HG03097 (cell line): Measurements from ENCODE around the gene PTPN14.
A peak's percentile ranks its signal among the peaks of the same experiment; 100 is the strongest.

Source experiments
- ATAC-seq: cut with Tn5 transposase; IDR thresholded peaks from one replicate; pipeline ENCODE4 v1.9.1; 2021; ENCODE audit not compliant: unreplicated experiment, low FRiP score

PTPN14 gene

DNA sequence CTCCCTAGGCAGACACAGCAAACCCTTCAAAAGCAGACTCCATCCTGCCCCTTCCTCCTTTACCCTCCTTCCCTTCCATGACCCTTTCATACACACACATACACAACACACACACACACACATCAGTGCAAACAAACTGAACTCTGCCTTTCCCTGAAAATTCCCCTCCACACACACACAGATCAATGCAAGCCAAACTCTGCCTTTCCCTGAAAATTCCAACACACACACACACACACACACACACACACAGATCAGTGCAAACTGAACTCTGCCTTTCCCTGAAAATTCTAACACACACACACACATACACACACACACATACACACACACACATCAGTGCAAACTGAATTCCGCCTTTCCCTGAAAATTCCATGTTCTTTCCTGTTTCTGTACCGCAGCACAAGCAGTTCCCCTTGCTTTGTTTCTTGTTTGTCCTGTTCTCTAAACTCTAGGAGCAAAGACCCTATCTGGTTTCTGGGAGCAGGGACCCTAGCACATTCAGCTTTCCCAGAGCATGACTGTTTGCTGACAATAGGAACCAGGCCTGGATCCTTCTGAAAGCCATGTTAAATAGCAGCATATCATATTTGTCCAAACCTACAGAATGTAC lies 91.0 kb downstream of the PTPN14 start:
- ATAC-seq: no peak

DNA sequence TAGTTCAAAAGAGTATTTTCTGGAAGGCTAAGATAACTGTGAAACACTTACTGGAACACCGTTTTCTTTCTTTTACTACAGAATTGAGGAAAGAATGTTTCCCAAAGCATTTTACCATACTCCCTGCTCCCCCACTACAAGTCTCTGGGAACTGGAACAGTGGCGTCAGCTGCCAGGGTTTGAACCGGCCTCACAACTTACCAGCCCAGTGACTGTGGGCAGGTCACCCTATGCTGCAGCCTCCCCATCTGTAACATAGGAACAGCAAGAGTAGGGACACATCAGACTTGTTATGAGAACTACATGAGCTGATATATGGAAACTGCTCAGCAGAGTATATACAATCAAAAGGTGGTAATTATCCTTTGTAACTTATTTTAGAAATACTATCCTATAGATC lies 91.5 kb downstream of the PTPN14 start:
- no peak for ATAC-seq

DNA sequence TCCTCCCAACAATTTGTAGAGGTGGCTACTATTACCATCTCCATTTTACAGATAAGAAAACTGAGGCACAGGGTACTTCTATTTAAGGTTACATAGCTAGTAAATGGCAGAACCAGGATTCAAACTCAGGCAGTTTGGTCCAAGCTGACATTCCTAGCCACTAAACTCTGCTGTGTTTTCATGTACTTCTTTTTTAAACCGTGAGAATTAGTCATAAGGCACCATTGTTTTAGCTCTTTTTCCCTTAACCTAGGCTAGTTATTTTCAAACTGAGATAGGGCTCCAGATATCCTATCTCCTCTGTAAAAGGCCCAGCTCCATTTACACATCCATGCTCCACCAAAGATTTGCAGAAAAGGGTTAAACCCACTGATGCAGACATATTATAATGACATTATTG lies 92.9 kb downstream of the PTPN14 start:
- no peak for ATAC-seq

DNA sequence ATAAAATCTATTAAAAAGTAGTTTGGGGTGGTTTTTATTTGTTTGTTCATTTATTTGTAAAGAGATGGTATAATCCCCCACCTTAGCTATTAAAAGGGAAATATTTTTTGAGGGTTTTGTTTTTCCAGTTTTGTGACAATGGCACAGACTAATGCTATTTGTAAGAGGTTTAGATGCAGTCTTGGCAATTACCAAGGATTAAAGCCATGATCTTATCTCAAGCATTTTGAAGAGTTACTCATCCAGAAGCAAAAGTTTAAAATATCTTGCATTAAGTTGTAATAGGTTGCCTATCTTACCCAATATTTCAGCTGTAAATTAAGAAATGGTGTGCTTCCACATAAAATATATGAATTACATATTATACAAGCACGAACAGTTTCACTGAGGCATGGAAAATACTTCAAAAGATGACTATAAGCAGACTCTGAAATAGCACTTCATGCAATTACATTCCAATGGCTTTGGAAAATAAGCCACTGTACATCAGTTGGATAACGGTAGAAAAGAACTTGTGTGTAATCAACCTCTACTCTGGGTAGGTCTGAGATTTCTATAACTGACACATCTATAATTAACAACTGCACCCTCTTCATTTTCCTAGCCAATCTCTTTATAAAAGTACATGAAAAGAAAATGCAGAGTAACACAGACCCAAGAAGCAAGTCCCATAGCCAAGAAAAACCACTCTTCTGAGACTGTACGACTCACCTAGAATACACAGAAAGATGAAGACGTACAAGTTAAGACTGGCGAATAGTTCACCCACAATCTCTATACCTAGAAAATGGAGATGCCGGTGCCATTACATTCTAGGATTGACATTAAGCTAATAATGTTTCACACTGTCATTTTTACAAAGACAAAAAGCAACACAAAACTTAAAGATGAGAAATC lies 95.2 kb downstream of the PTPN14 start:
- ATAC-seq: no peak

DNA sequence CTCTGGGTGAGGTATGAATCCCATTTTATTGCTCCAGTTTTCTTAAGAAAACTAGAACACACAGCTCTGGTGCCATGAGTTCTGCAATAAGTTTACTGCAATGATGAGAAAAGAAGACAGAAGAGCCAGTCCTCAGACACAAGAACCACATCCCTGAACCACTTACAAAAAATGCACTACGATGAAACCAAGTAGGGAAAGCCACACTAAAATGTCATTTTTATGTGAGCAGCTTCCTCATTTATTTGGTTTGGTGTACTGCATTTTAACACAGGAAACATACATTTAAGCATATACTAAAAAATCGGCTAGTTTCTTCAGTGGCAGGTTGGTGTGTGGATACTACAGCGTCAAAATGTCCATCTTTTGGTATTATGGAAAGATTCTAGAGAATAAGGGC lies 95.9 kb downstream of the PTPN14 start:
- no peak for ATAC-seq

DNA sequence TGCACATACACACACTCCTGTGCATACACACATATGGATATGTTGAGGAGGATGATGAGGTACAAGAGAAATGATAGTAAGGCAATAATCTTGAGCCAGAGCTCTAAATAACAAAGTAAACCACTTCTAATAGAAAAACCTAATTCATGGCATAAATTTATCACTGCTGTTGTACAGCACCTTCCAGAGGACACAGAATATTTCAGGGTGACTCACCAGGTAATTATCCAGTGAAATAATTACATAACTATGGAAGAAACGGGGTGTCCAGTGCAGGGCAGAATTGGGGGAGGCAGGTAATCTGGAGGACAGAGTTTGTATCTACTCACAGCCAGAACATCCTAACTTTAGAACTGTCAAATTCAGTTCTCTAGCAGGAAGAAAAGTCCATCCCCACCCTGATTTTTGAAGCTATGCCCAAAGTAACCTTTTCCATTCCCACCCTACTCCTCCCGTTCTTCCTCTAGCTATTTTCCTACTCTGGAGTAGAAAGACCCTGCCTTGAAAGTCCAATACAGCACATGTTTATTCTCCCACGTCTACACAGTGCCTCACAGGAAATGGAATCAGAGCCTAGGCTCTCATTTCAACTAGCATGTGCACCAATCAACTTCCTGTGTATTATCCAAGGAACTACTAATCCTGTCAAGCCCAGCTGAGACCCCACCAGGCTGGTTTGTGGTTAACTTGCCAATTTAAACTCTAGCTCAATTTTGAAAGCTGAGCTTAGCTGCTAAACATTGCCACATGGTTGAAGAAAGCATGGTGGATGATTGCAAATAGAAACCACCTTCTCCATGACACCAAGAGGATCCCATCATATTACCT lies 96.6 kb downstream of the PTPN14 start:
- ATAC-seq: no peak

DNA sequence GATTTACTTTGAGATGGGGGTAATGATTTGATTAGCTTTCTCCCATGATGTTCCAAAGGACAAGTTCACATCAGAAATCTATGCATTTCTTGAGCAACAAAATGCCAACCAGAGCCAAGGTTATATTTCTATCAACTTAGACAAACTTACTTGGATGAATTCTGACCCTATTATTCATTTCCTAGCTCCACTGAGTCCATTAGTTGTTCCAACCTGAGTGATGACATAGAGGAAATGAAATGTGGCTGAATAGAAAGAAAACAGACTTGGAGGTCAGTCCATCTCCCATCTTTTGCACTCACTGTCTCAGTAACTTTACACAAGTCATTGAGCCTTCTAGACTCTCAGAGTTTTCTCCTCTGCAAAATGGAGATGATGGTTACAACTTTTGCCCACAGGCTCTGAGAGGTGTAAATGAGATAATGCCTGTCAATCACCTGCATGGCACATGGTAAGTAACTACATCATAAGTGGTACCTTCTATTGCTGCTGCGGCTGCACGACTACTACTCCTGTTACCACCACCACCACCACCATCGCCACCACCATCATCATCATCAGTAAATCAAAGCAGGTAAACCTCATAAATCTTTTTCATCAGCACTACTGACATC lies 98.2 kb downstream of the PTPN14 start:
- no peak for ATAC-seq

DNA sequence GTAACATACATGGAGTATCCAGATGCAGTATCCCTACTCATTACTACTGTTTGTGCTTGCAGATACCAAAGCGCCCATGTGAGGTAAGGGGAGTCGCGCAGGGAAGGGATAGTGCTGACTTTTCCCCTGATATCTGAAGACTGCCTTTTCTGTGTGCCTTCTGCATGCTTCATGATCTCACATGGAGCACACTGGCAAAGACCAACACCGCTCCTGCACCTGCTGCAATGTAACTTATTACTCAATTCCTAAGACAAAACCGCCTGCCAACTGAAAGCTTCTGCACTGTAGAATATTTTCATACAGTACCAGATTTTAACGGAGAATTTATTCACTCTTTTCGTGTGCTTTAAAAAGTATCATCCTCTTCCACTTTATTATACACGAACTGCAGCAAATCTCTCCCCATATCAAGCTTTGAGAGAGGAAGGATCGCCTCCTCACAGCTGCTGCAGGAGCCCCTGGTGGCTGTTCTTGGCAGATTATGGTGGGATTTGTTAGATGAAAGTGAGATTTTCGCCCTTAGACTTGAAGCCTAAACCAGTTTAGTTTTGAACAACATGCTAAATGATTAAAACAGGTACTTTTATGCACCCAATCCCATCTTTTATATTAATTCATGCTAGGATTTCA lies 99.1 kb downstream of the PTPN14 start:
- ATAC-seq: no peak

DNA sequence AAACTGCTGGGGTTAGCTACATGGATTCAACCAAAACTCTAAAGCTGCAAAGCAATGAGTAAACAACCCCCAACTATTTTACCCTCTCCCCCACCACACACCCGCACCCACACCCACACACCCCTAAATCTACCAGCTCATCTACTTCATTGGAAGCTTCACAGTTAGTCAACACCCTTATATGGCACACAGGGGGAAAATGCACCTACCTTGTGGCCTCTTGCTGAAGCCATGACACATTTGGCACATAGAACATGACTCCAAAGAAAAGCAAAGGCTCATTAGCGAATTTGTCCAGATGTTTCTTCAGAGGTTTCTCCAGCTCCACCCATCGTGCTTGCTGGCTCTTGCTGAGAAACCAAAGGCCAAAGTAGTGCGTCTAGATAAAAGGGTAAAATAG lies 99.8 kb downstream of the PTPN14 start:
- ATAC-seq: no peak

DNA sequence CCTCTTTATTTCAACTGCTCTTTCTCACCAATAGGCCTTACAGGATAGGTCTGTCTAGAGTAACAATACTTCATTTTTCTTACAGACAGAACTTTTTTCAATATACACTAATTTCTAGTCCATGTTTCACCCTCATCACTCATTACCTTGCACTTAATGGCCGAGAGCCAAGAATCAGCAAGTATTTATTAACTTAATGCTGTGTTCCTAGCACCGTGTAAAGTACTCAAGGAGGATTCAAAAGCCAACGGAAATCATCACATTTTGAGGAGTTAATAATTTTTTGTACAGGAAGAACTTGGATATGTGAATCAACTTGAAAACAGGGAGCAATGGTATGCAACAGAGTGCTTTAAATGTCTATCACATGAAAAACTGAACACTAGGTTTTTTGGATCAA lies 102.0 kb downstream of the PTPN14 start:
- no peak for ATAC-seq

DNA sequence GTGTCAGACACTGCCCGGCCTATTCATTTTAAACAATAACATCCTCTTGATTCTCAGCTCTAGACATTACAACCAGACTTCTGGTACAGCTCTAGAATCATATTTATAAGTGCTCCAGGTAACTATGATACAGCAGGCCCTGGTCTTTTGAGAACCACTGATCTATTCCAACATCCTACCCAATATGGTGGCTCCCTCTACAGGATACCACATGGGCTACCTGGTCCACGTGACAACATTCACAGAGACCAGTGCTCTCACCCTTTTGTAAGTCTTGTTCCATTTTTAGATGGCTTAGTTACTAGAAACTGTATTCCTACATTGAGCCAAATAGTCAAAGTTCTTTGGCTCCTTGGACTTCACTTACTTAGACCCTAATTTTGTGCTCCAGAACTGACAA lies 102.9 kb downstream of the PTPN14 start:
- no peak for ATAC-seq

DNA sequence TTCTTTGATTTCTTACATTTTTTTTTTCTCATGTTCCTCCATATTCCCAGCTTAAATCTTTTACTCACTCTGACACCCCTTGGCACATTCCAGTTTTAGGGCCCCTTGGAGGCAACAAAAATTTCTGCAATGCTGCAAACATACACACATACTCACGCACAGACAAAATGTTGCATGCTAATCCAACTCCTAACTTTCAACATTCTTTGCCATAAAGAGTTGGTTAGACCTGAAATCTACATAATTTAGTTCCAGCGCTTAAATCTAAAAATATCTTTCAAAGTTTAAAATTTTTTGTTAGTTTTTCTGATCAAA lies 103.9 kb downstream of the PTPN14 start:
- ATAC-seq: no peak

DNA sequence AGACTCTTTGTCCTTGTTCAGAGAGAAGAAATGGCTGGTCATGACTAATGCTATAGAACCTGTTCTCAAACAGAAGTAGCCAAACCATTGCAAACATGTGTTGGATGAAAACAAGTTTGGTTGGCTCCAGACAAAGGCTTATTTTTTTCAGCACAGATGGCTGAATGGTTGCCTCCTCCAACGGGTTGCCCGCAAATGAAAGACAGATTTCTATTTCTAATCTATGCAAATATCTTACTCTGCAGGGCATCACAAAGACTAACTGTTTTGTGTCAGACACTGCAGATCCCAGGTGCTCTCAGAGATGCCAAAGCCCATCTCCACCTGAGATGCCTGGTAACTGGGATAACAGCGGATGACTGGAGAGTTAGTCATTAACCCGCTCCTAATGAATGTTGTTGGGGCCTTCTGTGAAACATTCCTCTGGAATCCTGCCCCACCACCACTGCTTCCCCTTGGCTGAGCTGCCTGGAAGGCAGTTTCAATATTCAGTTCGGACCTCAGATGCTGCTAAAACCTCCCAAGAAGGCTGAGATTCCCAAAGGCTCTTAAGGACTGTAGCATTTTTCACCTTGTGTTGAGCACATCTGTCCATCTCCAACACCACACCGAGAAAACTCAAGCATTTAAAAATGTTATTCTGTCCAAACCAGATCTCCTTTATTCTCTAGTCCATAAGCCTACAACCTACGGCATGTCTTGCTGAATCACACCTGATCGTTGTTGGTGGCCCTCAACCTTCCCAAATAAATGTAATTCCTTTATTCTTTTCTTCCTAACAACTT lies 104.4 kb downstream of the PTPN14 start:
- ATAC-seq: peak; percentile 36

DNA sequence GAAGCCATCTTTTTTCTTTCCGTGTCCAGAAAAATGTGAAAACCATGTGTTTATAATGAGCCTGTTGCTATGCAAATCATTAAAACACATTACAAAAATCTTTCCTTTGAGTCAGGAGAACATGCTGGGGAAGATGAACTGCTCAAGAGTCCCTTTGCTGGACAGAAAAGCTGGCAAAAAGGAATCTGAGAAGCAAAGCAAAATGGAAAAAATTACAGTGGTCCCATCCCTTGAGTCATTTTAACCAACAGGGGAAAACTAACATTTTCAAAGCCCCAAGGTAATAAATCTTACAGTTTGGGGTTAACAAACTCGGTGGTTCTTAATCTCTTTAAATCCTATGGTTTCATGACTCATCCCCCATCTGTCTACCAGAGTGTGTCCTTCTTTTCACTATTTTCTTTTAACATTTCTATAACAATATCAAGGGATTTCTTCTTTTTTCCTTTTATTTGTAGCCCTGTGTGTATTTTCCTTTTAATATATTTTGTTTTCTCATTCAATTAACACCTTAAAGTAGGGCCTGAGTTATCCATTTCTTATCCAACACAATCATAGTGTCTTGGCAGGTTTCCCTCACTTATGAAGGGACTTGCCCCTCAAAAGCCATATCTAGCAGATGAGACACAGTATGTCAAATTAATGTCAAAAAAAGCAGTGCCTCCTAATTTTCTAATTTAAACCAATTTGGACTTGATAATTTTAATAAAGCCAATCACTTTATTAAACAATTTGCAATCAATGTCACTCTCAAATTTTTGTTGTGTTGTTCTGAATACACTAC lies 105.4 kb downstream of the PTPN14 start:
- no peak for ATAC-seq

DNA sequence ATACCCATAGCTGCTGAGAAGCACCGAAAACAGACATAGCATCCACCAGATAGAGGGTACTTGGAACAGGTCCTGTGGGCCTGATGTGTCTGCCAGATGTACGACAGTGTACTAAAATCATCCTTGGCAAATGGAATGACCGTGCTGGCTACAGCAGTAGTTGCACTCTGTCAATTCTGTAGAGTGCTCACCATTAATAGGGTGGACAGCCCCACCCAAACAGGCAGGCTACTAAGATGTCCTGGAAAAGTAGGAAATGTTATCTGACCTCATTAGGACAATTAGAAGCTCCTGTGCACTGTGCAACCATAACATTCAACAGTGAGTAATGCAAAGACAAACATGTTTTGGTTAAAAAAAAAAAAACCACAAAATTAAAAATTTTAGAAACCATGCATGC lies 106.2 kb downstream of the PTPN14 start:
- no peak for ATAC-seq

DNA sequence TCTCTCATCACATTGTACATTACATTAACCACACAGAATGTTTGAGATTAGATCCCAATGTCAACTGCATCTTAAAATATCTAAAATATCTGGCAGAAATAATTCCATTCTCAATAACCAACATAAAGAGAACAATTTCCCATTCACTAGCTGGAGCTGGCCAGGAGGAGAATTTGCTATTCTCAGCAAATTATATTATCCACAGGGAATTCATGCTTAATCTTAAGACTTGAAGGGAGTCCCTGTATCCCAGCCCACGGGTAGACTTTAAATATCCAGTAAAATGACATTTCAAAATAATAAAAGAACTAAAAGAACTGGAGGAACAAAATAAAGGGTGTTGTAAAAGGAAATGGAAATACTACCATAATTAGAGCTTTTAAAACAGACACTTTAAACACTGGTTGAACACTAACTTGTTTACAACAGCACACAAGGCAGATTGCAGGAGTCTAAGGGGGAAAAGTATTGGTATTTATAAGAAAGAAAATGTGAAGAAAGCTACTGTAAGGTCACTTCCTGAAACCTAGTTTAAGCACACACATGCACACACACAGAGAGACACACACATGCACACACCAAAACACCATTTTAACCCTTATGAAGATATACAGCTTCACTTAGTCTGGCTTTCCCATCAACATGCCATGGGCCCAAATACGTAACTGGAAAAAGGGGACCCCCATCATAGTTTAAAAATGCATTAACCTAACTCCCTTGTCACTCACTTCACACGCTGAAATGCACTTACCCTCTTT lies 107.0 kb downstream of the PTPN14 start:
- no peak for ATAC-seq

DNA sequence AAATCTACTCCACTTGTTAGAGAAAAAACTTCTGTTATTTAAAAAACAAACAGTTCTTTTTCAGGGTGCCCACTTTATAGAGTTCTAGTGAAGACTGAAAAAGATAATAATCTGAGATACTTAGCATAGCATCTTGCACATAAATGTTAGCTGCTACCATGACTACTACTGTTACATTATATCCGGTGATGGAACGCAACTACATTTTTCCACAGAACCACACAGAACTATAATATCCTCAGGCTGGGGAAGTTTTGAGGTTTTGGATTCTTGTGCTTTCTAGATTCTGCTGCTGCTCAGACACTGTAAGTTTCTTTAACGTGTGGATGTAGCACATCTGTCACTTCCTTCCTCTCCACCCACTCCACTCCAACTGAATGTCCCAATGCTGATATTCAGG lies 110.3 kb downstream of the PTPN14 start:
- no peak for ATAC-seq

DNA sequence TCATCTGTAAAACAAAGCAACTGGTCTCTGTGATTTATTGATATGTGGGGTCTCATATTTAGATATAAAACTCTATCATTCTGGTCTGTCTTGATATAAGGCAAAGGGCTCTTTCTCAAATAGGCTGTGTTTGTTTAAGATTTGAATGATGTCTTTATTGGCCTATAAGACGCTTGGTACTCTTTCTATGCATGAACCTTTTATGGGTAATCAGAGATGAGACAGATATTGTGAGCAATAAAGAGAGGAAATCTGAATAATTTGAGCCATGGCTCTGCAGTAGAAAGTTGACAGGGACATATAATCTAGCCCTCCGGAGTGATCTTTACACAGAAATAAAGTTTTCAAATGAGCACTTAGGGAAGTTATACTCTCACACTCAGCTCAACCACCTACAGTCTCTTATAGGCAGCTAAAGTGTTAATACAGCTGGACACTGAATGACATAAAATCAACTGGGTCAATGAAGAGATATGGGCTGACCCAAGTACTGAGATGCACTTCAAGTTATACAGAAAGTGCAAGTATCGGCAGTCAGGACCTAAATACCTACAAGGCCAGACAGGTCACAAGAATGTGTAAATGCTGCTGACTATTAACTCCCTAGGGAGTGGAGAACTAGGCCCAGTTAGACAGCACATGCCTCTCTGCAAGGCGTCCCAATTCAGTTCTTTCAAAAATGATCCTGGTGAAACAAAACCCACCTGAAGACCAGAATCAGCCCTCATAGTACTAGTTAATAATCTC lies 111.0 kb downstream of the PTPN14 start:
- no peak for ATAC-seq
